Esophagus squamous epithelium (tissue), 5 donors: ENCODE measurements around the gene ANKS1B. TPM values are rescaled to one million over a fixed set of nuclear protein-coding genes. Genes with fewer than 3 reads are reported as not detected.

Experiments
- DNase-seq: peaks from one replicate; lab custom pipeline; 2025; lab: John Stamatoyannopoulos, UW
- H3K27ac ChIP-seq, 4 donors: fragments of 200-600 bp; sonication (generic); one replicate each; pipeline ENCODE4 v1.5.1; 2016 to 2019; ENCODE audit warnings: mild to moderate bottlenecking in 1 of 4
- H3K27me3 ChIP-seq, 4 donors: fragments of 200-600 bp; sonication (generic); 1 replicate in 3 of 4; 2 replicates in 1 of 4; pipeline versions ENCODE4 v1.5.1 to v1.6.0; 2017 to 2021; ENCODE audit warnings: antibody characterized with exemption in 1 of 4
- H3K36me3 ChIP-seq, 3 donors: fragments of 200-600 bp; sonication (generic); one replicate each; pipeline ENCODE4 v1.5.1; 2016 to 2019
- H3K4me1 ChIP-seq, 3 donors: fragments of 200-600 bp; sonication (generic); one replicate each; pipeline ENCODE4 v1.5.1; 2017 to 2019
- H3K4me3 ChIP-seq, 4 donors: fragments of 200-600 bp; sonication (generic); 1 replicate in 3 of 4; 2 replicates in 1 of 4; pipeline ENCODE4 v1.5.1; 2016 to 2019; ENCODE audit warnings: mild to moderate bottlenecking in 2 of 4, moderate library complexity in 1 of 4
- H3K9me3 ChIP-seq, 3 donors: fragments of 200-600 bp; sonication (generic); one replicate each; pipeline ENCODE4 v1.5.1; 2016 to 2019
- CTCF ChIP-seq, 6 experiments: fragments of 450-650 bp in 4 of 6; fragments of 200-600 bp in 2 of 6; sonication (generic) in 2 of 6; IDR thresholded peaks; one replicate each; pipeline ENCODE4 v1.5.1; 2016 to 2019; ENCODE audit warnings: antibody characterized with exemption in 6 of 6, mild to moderate bottlenecking in 4 of 6, moderate library complexity in 4 of 6
- POLR2A ChIP-seq, 4 donors: fragments of 450-650 bp; IDR thresholded peaks; one replicate each; pipeline ENCODE4 v1.6.1; 2017; ENCODE audit warnings: antibody characterized with exemption in 4 of 4, mild to moderate bottlenecking in 4 of 4, moderate library complexity in 3 of 4
- WGBS, 2 donors: methylation state at CpG; one replicate each; pipeline ENCODE4 v1.1.5; 2018; 5-methylcytosine and 5-hydroxymethylcytosine counted together
- intact Hi-C: fragments of 100-400 bp; cut with DNase I; formaldehyde crosslinking; loops from one replicate; pipeline ENCODE4 v1.15.0; 2022
- total RNA-seq, 4 donors: library from RNA; depleted of rRNA; stranded (reverse); fragments of >200 nt; gene quantifications; one replicate each; pipeline ENCODE4 v1.1.0, GENCODE V29; 2016
- donor health status: DM: yes; HTN: yes; CAD: no.

Gene ANKS1B
- total RNA-seq, 4 donors from 2014 or later: 1.6 to 15.8 (median 8.1) TPM

- Histone ChIP-seq H3K36me3 (no peaks in the 10 kb centered on the region), H3K9me3 (no peaks in the 10 kb centered on the region), H3K4me1 (no peaks in the 10 kb centered on the region), H3K4me3 (no peak overlapping the region), H3K27me3 (no peaks in the 10 kb centered on the region), H3K27ac (no peak overlapping the region)
- TF ChIP-seq POLR2A (IDR thresholded peaks at IDR 0.05): no peak
- TF ChIP-seq CTCF (IDR thresholded peaks at IDR 0.05): no peak
- intact Hi-C loops: no loop called here
- WGBS, 2 donors: 46 to 47% methylated on average over 6 of the region's 6 CpGs
- no peak for DNase-seq
Observed at GRCh38 chr12:98808243-98808875, 1176.4 kb downstream of the ANKS1B start.

GRCh38 chr12:98807187-98807586 is 1177.5 kb downstream of the ANKS1B start:
- WGBS, 2 donors: 54 to 56% methylated on average over 2 of the region's 2 CpGs
- TF ChIP-seq CTCF (IDR thresholded peaks at IDR 0.05) (no peak), POLR2A (IDR thresholded peaks at IDR 0.05) (no peak)

GRCh38 chr12:98803468-98804209 is 1181.1 kb downstream of the ANKS1B start:
- no peak for DNase-seq
- intact Hi-C loops: no loop called here
- TF ChIP-seq CTCF (IDR thresholded peaks at IDR 0.05): no peak
- no peak for TF ChIP-seq POLR2A (IDR thresholded peaks at IDR 0.05)
- Histone ChIP-seq H3K9me3 (no peaks in the 10 kb centered on the region), H3K4me1 (no peaks in the 10 kb centered on the region), H3K36me3 (no peaks in the 10 kb centered on the region), H3K4me3 (no peak overlapping the region), H3K27ac (no peak overlapping the region), H3K27me3 (no peaks in the 10 kb centered on the region)
- 56 to 66% methylated on average over 6 of the region's 6 CpGs for WGBS, 2 donors

More at GRCh38 chr12:98807187-98807586, 1177.5 kb downstream of the ANKS1B start:
- H3K27ac ChIP-seq: no peak overlapping the region
- H3K4me1 ChIP-seq: no peaks in the 10 kb centered on the region
- intact Hi-C loops: no loop called here
- no peaks in the 10 kb centered on the region for H3K27me3 ChIP-seq
- no peak for DNase-seq
- no peak overlapping the region for H3K4me3 ChIP-seq
- H3K9me3 ChIP-seq: no peaks in the 10 kb centered on the region
- H3K36me3 ChIP-seq: no peaks in the 10 kb centered on the region

- no peak for DNase-seq
- Histone ChIP-seq H3K4me1 (no peaks in the 10 kb centered on the region), H3K27me3 (no peaks in the 10 kb centered on the region), H3K4me3 (no peak overlapping the region), H3K36me3 (no peaks in the 10 kb centered on the region), H3K9me3 (no peaks in the 10 kb centered on the region), H3K27ac (no peak overlapping the region)
- TF ChIP-seq POLR2A (IDR thresholded peaks at IDR 0.05): no peak
- no peak for TF ChIP-seq CTCF (IDR thresholded peaks at IDR 0.05)
- WGBS, 2 donors: 77 to 84% methylated on average over 3 of the region's 3 CpGs
- intact Hi-C loops: no loop called here
Observed at GRCh38 chr12:98799822-98800221, 1184.9 kb downstream of the ANKS1B start.

GRCh38 chr12:98799146-98799810 is 1185.5 kb downstream of the ANKS1B start:
- no peak for DNase-seq
- H3K4me1 ChIP-seq: no peaks in the 10 kb centered on the region
- intact Hi-C loops: no loop called here
- WGBS, 2 donors: 56 to 76% methylated on average over 2 of the region's 3 CpGs
- H3K27ac ChIP-seq: no peak overlapping the region
- H3K9me3 ChIP-seq: no peaks in the 10 kb centered on the region
- H3K27me3 ChIP-seq: no peaks in the 10 kb centered on the region
- H3K4me3 ChIP-seq: no peak overlapping the region
- H3K36me3 ChIP-seq: no peaks in the 10 kb centered on the region
- TF ChIP-seq POLR2A (IDR thresholded peaks at IDR 0.05) (no peak), CTCF (IDR thresholded peaks at IDR 0.05) (no peak)
